Kidney (tissue), 14 donors: Measurements from ENCODE around the gene RNF175. TPM values are rescaled to one million over a fixed set of nuclear protein-coding genes. Genes with fewer than 3 reads are reported as not detected.

Source experiments
- DNase-seq, 5 donors: peaks; one replicate each; pipeline ENCODE4 v3.0.0-alpha.2; 2013 to 2020
- FAIRE-seq: peaks from 2 replicates; lab custom pipeline; 2012; peaks lifted over from hg19 to GRCh38; lab: Jason Lieb, UNC
- H3K27ac ChIP-seq, 2 donors: one replicate each; pipeline ENCODE4 v1.7.0; 2013; ENCODE audit warnings: low read depth in 2 of 2, low read length in 2 of 2, inconsistent platforms in 1 of 2
- H3K27me3 ChIP-seq: one replicate; pipeline ENCODE4 v1.7.1; 2013; ENCODE audit warnings: low read length, inconsistent platforms; ENCODE audit not compliant: control insufficient read depth, insufficient read depth
- H3K36me3 ChIP-seq, 3 donors: one replicate each; pipeline versions ENCODE4 v1.7.0 to v1.7.1; 2013; ENCODE audit warnings: low read length in 3 of 3, control low read depth in 1 of 3, inconsistent platforms in 1 of 3; ENCODE audit not compliant: insufficient read depth in 3 of 3, control insufficient read depth in 2 of 3
- H3K4me1 ChIP-seq, 3 donors: one replicate each; pipeline versions ENCODE4 v1.7.0 to v1.7.1; 2013; ENCODE audit warnings: low read length in 3 of 3, inconsistent platforms in 1 of 3, low read depth in 1 of 3; ENCODE audit not compliant: control insufficient read depth in 2 of 3, insufficient read depth in 2 of 3
- H3K4me3 ChIP-seq, 3 donors: one replicate each; pipeline versions ENCODE4 v1.7.0 to v1.8.1; 2013; ENCODE audit warnings: low read length in 3 of 3, control low read depth in 1 of 3, inconsistent platforms in 1 of 3
- H3K9ac ChIP-seq, 3 donors: one replicate each; pipeline versions ENCODE4 v1.7.0 to v1.7.1; 2013; ENCODE audit warnings: low read length in 3 of 3, control low read depth in 1 of 3, inconsistent platforms in 1 of 3
- H3K9me3 ChIP-seq, 3 donors: one replicate each; pipeline versions ENCODE4 v1.7.0 to v1.7.1; 2013; ENCODE audit warnings: low read length in 3 of 3, control low read depth in 1 of 3, inconsistent platforms in 1 of 3; ENCODE audit not compliant: control insufficient read depth in 2 of 3, insufficient read depth in 1 of 3
- intact Hi-C: fragments of 100-400 bp; cut with DNase I; formaldehyde crosslinking; loops from one replicate; pipeline ENCODE4 v1.11.1; 2022
- polyA plus RNA-seq: library from polyadenylated mRNA; stranded (reverse); fragments of 350-450 nt; fragmentation: Illumina TruSeq; extraction: RNeasy Lipid Tissue Mini Kit (QIAGEN cat#74804); gene quantifications from one replicate; pipeline ENCODE4 v1.2.3, GENCODE V29; 2014; ENCODE audit warnings: low read depth, low replicate concordance; ENCODE audit not compliant: insufficient read depth
- total RNA-seq: library from RNA; stranded (reverse); fragmentation: NEBNext Ultra II Directional; extraction: Animal tissue kit (Norgen Biotek cat#: 25700); gene quantifications from one replicate; pipeline ENCODE4 v1.2.1, GENCODE V29; 2021
- TF ChIP-seq, protein P1 (sequence below): IDR thresholded peaks from 3 replicates; pipeline ENCODE4 v1.5.1; 2012; ENCODE audit warnings: mild to moderate bottlenecking, moderate library complexity, borderline replicate concordance; ENCODE audit not compliant: insufficient read depth; ENCODE audit errors: extremely low read depth
- donor health status: control.
- donor health status: control.
- donor health status: control.
- donor health status: control.
- donor health status: control.
- donor health status: DM: yes; HTN: yes; CAD: no.
- donor health status: Normal renal cell carcinoma (clear cell type).

The RNF175 gene
- total and polyA plus RNA-seq, 2 donors from 2014 or later: 0.25 TPM; not detected in 1

- intact Hi-C loops: no loop called here
- peaks cover 0 to 5% (median 3%) of the 10 kb centered on the region in 3 donors for H3K9me3 ChIP-seq
- H3K27me3 ChIP-seq: no peaks in the 10 kb centered on the region
- H3K36me3 ChIP-seq: no peaks in the 10 kb centered on the region
- TF ChIP-seq, protein P1, sequence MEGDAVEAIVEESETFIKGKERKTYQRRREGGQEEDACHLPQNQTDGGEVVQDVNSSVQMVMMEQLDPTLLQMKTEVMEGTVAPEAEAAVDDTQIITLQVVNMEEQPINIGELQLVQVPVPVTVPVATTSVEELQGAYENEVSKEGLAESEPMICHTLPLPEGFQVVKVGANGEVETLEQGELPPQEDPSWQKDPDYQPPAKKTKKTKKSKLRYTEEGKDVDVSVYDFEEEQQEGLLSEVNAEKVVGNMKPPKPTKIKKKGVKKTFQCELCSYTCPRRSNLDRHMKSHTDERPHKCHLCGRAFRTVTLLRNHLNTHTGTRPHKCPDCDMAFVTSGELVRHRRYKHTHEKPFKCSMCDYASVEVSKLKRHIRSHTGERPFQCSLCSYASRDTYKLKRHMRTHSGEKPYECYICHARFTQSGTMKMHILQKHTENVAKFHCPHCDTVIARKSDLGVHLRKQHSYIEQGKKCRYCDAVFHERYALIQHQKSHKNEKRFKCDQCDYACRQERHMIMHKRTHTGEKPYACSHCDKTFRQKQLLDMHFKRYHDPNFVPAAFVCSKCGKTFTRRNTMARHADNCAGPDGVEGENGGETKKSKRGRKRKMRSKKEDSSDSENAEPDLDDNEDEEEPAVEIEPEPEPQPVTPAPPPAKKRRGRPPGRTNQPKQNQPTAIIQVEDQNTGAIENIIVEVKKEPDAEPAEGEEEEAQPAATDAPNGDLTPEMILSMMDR: no peak
- no peak overlapping the region for H3K9ac ChIP-seq
- H3K4me1 ChIP-seq: no peaks in the 10 kb centered on the region
- H3K27ac ChIP-seq: no peak overlapping the region
- FAIRE-seq (no peak), DNase-seq (no peak)
- H3K4me3 ChIP-seq: no peak overlapping the region
Measured at GRCh38 chr4:153780221-153780620, 20.4 kb upstream of the RNF175 start.

GRCh38 chr4:153778383-153778782 is 18.6 kb upstream of the RNF175 start:
- H3K9ac ChIP-seq: no peak overlapping the region
- H3K4me3 ChIP-seq: no peak overlapping the region
- no peaks in the 10 kb centered on the region for H3K4me1 ChIP-seq
- no peak for DNase-seq
- FAIRE-seq: no peak
- intact Hi-C loops: no loop called here
- H3K9me3 ChIP-seq: peaks cover 0 to 5% (median 3%) of the 10 kb centered on the region in 3 donors
- H3K36me3 ChIP-seq: no peaks in the 10 kb centered on the region
- no peak overlapping the region for H3K27ac ChIP-seq
- no peaks in the 10 kb centered on the region for H3K27me3 ChIP-seq
- TF ChIP-seq, protein P1: no peak

DNA sequence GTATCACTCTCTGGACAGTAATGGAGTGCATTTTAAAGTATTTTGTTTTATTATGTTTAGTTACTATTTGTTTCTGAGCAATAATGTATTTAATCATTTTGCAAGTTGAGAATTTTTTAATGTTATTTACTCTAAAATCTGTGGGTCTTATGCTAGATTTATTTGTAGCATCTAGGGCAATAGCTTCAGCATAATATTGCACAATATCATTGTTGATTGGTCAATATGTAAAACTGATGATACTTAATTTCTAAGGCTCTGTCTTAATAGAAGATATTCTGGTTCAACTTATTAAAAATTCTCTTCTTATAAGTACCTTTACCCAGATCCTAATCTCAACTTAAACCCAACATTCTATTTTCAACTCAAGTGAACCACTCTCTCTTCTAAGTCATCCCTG is 17.6 kb upstream of the RNF175 start:
- no peak for DNase-seq

More for the DNA sequence above, 17.6 kb upstream of the RNF175 start:
- TF ChIP-seq, protein P1: no peak
- Histone ChIP-seq H3K4me3 (no peak overlapping the region), H3K9me3 (peaks cover 0 to 5% (median 3%) of the 10 kb centered on the region in 3 donors), H3K4me1 (no peaks in the 10 kb centered on the region), H3K9ac (no peak overlapping the region), H3K27me3 (no peaks in the 10 kb centered on the region), H3K36me3 (no peaks in the 10 kb centered on the region), H3K27ac (no peak overlapping the region)
- no peak for FAIRE-seq
- intact Hi-C loops: no loop called here
